PC-9 (cell line): Measurements from ENCODE around the gene P2RX7. TPM values are rescaled to one million over a fixed set of nuclear protein-coding genes. Genes with fewer than 3 reads are reported as not detected.

Source experiments
- BruUV-seq: library from RNA; stranded (reverse); fragments of 400-500 nt; replicated peaks from 2 replicates; lab custom pipeline; 2021; lab: Mats Ljungman, UMichigan
- CTCF ChIA-PET: fragments of 300-600 bp; sonication (Branson Sonifier 250); formaldehyde crosslinking; loops from one replicate; lab custom pipeline; 2022; ENCODE audit warnings: antibody characterized with exemption; lab: Charles Lee
- POLR2A ChIA-PET: fragments of 300-600 bp; sonication (Branson Sonifier 250); formaldehyde crosslinking; loops from one replicate; lab custom pipeline; 2022; ENCODE audit warnings: antibody characterized with exemption; ENCODE audit not compliant: unreplicated experiment; lab: Charles Lee
- DNase-seq, 2 experiments: peaks; one replicate each; pipeline versions ENCODE4 v3.0.0 to v3.0.0-alpha.2; 2015 to 2022; ENCODE audit warnings: mixed read lengths in 1 of 2
- H2AFZ ChIP-seq: fragments of 200-600 bp; sonication (generic); 2 replicates; pipeline ENCODE4 v1.8.1; 2017; ENCODE audit warnings: antibody characterized with exemption
- H3F3A ChIP-seq: fragments of 200-600 bp; sonication (generic); 2 replicates; pipeline ENCODE4 v1.8.1; 2017; ENCODE audit warnings: antibody characterized with exemption, mild to moderate bottlenecking, low read depth; ENCODE audit not compliant: insufficient read depth
- H3K27ac ChIP-seq: fragments of 200-600 bp; sonication (generic); 2 replicates; pipeline ENCODE4 v1.6.1; 2016; ENCODE audit warnings: mixed run types
- H3K27me3 ChIP-seq: fragments of 200-600 bp; sonication (generic); 2 replicates; pipeline ENCODE4 v1.6.1; 2016; ENCODE audit warnings: low read depth, mixed run types; ENCODE audit not compliant: insufficient read depth
- H3K36me3 ChIP-seq: fragments of 200-600 bp; sonication (generic); 2 replicates; pipeline ENCODE4 v1.6.1; 2016; ENCODE audit warnings: low read depth, mixed run types
- H3K4me1 ChIP-seq: fragments of 200-600 bp; sonication (generic); replicated peaks from 2 replicates; pipeline ENCODE4 v1.6.1; 2016; ENCODE audit warnings: mixed run types; ENCODE audit not compliant: insufficient read depth
- H3K4me2 ChIP-seq: fragments of 200-600 bp; sonication (generic); 2 replicates; pipeline ENCODE4 v1.6.1; 2017; ENCODE audit warnings: mixed run types
- H3K4me3 ChIP-seq: fragments of 200-600 bp; sonication (generic); 2 replicates; pipeline ENCODE4 v1.6.1; 2016; ENCODE audit warnings: mixed run types
- H3K79me2 ChIP-seq: fragments of 200-600 bp; sonication (generic); 2 replicates; pipeline ENCODE4 v1.6.1; 2017; ENCODE audit warnings: low read depth, mixed run types
- H3K9me2 ChIP-seq: fragments of 200-600 bp; sonication (generic); 2 replicates; pipeline ENCODE4 v1.8.1; 2017; ENCODE audit warnings: mild to moderate bottlenecking; ENCODE audit not compliant: insufficient read depth
- H3K9me3 ChIP-seq: fragments of 200-600 bp; sonication (generic); 2 replicates; pipeline ENCODE4 v1.8.1; 2016; ENCODE audit warnings: low read depth; ENCODE audit not compliant: insufficient read depth
- H4K20me1 ChIP-seq: fragments of 200-600 bp; sonication (generic); 2 replicates; pipeline ENCODE4 v1.8.1; 2017; ENCODE audit not compliant: insufficient read depth
- EZH2 ChIP-seq: fragments of 200-600 bp; sonication (generic); IDR thresholded peaks from 2 replicates; pipeline ENCODE4 v1.8.0; 2017; ENCODE audit warnings: antibody characterized with exemption, low read depth
- intact Hi-C: fragments of 100-400 bp; cut with micrococcal nuclease; formaldehyde crosslinking; loops from one replicate; pipeline ENCODE4 v1.10.0; 2022; ENCODE audit not compliant: unreplicated experiment
- total RNA-seq: library from RNA; stranded (reverse); gene quantifications from 2 replicates; pipeline ENCODE4 v1.2.3, GENCODE V29; 2021
- TF ChIP-seq, protein P1 (sequence below): fragments of 200-600 bp; sonication (generic); conservative IDR thresholded peaks from 2 replicates; pipeline ENCODE4 v1.6.1; 2017; ENCODE audit warnings: mixed run types, antibody characterized with exemption, mild to moderate bottlenecking, moderate library complexity

P2RX7 gene
- total RNA-seq, 1 experiment from 2014 or later = 3.2 TPM

DNA sequence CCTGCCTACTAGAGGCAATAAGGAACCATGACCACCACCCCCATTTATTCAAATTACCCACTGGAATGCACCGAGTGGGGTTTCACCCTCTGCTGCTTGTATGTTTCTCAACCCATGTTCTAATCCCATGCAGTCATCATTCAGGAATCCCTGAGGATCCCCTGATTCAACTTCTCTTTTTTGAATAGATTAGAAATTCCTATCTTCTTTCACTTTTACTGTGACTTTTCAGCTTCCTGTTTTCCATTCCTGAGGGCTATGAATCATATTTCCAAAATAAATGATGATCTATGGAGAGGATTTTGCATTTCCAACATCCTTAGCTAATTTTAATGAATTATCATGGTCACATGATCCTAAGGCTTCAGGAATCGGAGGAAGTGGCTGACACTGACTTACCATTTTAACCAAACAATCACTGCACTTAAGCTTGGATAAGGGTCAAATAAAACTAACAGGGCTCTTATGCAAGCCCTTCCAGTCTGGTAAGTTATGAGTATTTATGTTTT, 57.9 kb downstream of the P2RX7 start:
- Histone ChIP-seq H3F3A (peaks cover 7% of the 10 kb centered on the region; the same call in 1 of the 2 replicates), H3K36me3 (no peaks in the 10 kb centered on the region), H3K4me1 (peaks cover 11% of the 10 kb centered on the region), H3K9me3 (no peaks in the 10 kb centered on the region), H3K4me3 (no peak overlapping the region), H4K20me1 (no peaks in the 10 kb centered on the region), H3K27ac (peak overlapping the region; percentile 44), H2AFZ (no peak overlapping the region), H3K79me2 (no peaks in the 10 kb centered on the region), H3K4me2 (peak overlapping the region; percentile 30), H3K9me2 (no peaks in the 10 kb centered on the region), H3K27me3 (no peaks in the 10 kb centered on the region)
- POLR2A ChIA-PET = no interaction called here
- intact Hi-C loops = no loop called here
- DNase-seq = peak; percentile 11 to 73
- no TSS peak for BruUV-seq
- no peak for TF ChIP-seq EZH2
- TF ChIP-seq, protein P1, sequence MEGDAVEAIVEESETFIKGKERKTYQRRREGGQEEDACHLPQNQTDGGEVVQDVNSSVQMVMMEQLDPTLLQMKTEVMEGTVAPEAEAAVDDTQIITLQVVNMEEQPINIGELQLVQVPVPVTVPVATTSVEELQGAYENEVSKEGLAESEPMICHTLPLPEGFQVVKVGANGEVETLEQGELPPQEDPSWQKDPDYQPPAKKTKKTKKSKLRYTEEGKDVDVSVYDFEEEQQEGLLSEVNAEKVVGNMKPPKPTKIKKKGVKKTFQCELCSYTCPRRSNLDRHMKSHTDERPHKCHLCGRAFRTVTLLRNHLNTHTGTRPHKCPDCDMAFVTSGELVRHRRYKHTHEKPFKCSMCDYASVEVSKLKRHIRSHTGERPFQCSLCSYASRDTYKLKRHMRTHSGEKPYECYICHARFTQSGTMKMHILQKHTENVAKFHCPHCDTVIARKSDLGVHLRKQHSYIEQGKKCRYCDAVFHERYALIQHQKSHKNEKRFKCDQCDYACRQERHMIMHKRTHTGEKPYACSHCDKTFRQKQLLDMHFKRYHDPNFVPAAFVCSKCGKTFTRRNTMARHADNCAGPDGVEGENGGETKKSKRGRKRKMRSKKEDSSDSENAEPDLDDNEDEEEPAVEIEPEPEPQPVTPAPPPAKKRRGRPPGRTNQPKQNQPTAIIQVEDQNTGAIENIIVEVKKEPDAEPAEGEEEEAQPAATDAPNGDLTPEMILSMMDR = no peak
- CTCF ChIA-PET = no interaction called here

DNA sequence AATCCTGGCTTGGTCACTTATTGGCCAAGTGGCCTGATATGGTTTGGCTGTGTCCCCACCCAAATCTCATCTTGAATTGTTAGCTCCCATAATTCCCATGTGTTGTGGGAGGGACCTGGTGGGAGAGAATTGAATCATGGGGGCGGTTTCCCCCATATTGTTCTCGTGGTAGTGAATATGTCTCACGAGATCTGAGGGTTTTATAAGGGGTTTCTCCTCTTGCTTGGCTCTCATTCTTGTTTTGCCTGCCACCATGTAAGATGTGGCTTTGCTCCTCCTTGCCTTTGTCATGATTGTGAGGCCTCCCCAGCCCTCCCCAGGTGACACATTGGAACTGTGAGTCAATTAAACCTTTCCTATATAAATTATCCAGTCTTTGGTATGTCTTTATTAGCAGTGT, 58.5 kb downstream of the P2RX7 start:
- H3K79me2 ChIP-seq = no peaks in the 10 kb centered on the region
- intact Hi-C loops = no loop called here

DNA sequence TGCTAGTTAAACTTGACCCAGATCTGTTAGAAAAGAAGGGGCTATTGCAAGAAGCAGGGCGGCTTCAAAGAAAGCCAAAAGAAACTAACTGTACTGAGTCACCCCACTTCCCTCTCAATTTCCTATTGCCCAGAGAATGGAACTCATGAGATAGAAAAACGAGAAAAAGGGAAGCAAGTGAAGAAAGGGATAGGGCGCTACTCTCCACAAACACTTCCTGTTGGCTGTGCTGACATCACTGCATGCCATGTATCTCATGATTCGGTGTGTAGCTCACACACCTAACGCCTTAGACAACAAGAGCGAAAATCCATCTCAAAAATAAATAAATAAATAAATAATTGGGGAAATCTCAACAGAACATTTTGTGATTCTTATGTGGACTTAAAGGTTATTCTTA, 64.2 kb downstream of the P2RX7 start:
- Histone ChIP-seq H3K27me3 (no peaks in the 10 kb centered on the region), H3K4me2 (no peak overlapping the region), H3K9me2 (no peaks in the 10 kb centered on the region), H3K4me3 (no peak overlapping the region), H3K9me3 (no peaks in the 10 kb centered on the region), H3F3A (no peaks in the 10 kb centered on the region), H3K79me2 (no peaks in the 10 kb centered on the region), H3K27ac (no peak overlapping the region), H3K36me3 (no peaks in the 10 kb centered on the region), H4K20me1 (no peaks in the 10 kb centered on the region), H2AFZ (no peak overlapping the region), H3K4me1 (no peaks in the 10 kb centered on the region)
- ChIA-PET POLR2A (no interaction called here), CTCF (no interaction called here)
- intact Hi-C loops = no loop called here
- TF ChIP-seq, protein P1 = no peak
- TF ChIP-seq EZH2 = no peak
- no peak for DNase-seq
- BruUV-seq = no TSS peak

More for the DNA sequence above, 58.5 kb downstream of the P2RX7 start:
- no peaks in the 10 kb centered on the region for H3K9me2 ChIP-seq
- BruUV-seq = no TSS peak
- H3K27me3 ChIP-seq = no peaks in the 10 kb centered on the region
- H3K9me3 ChIP-seq = no peaks in the 10 kb centered on the region
- H3K4me1 ChIP-seq = peaks cover 11% of the 10 kb centered on the region
- H2AFZ ChIP-seq = no peak overlapping the region
- H3K4me2 ChIP-seq = peak overlapping the region; percentile 30; the same call in 1 of the 2 replicates
- DNase-seq = no peak
- H3F3A ChIP-seq = peaks cover 7% of the 10 kb centered on the region; the same call in 1 of the 2 replicates
- no peaks in the 10 kb centered on the region for H4K20me1 ChIP-seq
- TF ChIP-seq, protein P1 = no peak
- no peak for TF ChIP-seq EZH2
- no peak overlapping the region for H3K4me3 ChIP-seq
- H3K36me3 ChIP-seq = no peaks in the 10 kb centered on the region
- H3K27ac ChIP-seq = peak overlapping the region; percentile 44
- ChIA-PET POLR2A (no interaction called here), CTCF (interaction anchor here (0.5 kb wide), 1 partner anchor 40 kb away, joined by 5 read pairs; no protein-coding TSS in a partner anchor)
